IMR-90 (cell line): ENCODE measurements around the gene HBD. TPM values are rescaled to one million over a fixed set of nuclear protein-coding genes. Genes with fewer than 3 reads are reported as not detected.
A peak's percentile ranks its signal among the peaks of the same experiment; 100 is the strongest.

Experiments
- ATAC-seq: fragments of 200-7000 bp; cut with Tn5 transposase; 2 replicates; pipeline ENCODE4 v1.9.1; 2020; ENCODE audit warnings: low read depth, mild to moderate bottlenecking, moderate library complexity
- BruUV-seq: library from RNA; stranded (reverse); fragments of 400-500 nt; replicated peaks from 2 replicates; lab custom pipeline; 2021; lab: Mats Ljungman, UMichigan
- CTCF ChIA-PET: fragments of 300-600 bp; formaldehyde crosslinking; extraction: SDS; loops from one replicate; lab custom pipeline; 2021; ENCODE audit warnings: antibody characterized with exemption; lab: Yijun Ruan, JAX
- POLR2A ChIA-PET: fragments of 300-600 bp; sonication (Branson Sonifier 250); formaldehyde crosslinking; loops from one replicate; lab custom pipeline; 2022; ENCODE audit warnings: antibody characterized with exemption; ENCODE audit not compliant: unreplicated experiment; lab: Charles Lee
- DNase-seq: peaks from one replicate; pipeline ENCODE4 v3.0.0; 2013
- H2AFZ ChIP-seq: replicated peaks from 2 replicates; pipeline ENCODE3; 2013; ENCODE audit warnings: low read length, mild to moderate bottlenecking; ENCODE audit not compliant: poor library complexity
- H2AK5ac ChIP-seq: 2 replicates; pipeline ENCODE4 v1.6.1; 2013; ENCODE audit warnings: low read depth, low read length, inconsistent platforms
- H2AK9ac ChIP-seq: replicated peaks from 2 replicates; pipeline ENCODE3; 2013; ENCODE audit warnings: mild to moderate bottlenecking, low read depth, low read length, moderate library complexity; ENCODE audit not compliant: poor library complexity
- H2BK120ac ChIP-seq: 2 replicates; pipeline ENCODE4 v1.6.1; 2013; ENCODE audit warnings: low read depth, low read length, inconsistent platforms
- H2BK15ac ChIP-seq: 3 replicates; pipeline ENCODE4 v1.6.1; 2013; ENCODE audit warnings: low read depth, low read length, inconsistent platforms
- H2BK20ac ChIP-seq: 2 replicates; pipeline ENCODE4 v1.6.1; 2013; ENCODE audit warnings: low read depth, mild to moderate bottlenecking, inconsistent platforms, low read length, moderate library complexity
- H2BK5ac ChIP-seq: 2 replicates; pipeline ENCODE4 v1.6.1; 2013; ENCODE audit warnings: mild to moderate bottlenecking, low read depth, low read length, inconsistent platforms; ENCODE audit not compliant: poor library complexity, severe bottlenecking
- H3K14ac ChIP-seq: replicated peaks from 2 replicates; pipeline ENCODE4 v1.6.1; 2013; ENCODE audit warnings: low read depth, low read length, inconsistent platforms
- H3K18ac ChIP-seq: 2 replicates; pipeline ENCODE4 v1.6.1; 2013; ENCODE audit warnings: low read depth, low read length, control low read depth
- H3K23ac ChIP-seq: 2 replicates; pipeline ENCODE4 v1.6.1; 2013; ENCODE audit warnings: low read depth, low read length, inconsistent platforms
- H3K27ac ChIP-seq: 2 replicates; pipeline ENCODE4 v1.5.1; 2013; ENCODE audit warnings: mild to moderate bottlenecking, control low read depth, low read length; ENCODE audit not compliant: insufficient read depth
- H3K27me3 ChIP-seq: 2 replicates; pipeline ENCODE4 v1.6.1; 2013; ENCODE audit warnings: low read length; ENCODE audit not compliant: control insufficient read depth, insufficient read depth
- H3K36me3 ChIP-seq: 2 replicates; pipeline ENCODE4 v1.6.1; 2013; ENCODE audit warnings: low read length, mixed read lengths; ENCODE audit not compliant: control insufficient read depth, insufficient read depth
- H3K4ac ChIP-seq: 2 replicates; pipeline ENCODE4 v1.6.1; 2013; ENCODE audit warnings: low read depth, low read length, inconsistent platforms
- H3K4me1 ChIP-seq: 2 replicates; pipeline ENCODE4 v1.6.1; 2013; ENCODE audit warnings: low read length, mixed read lengths; ENCODE audit not compliant: control insufficient read depth, insufficient read depth
- H3K4me2 ChIP-seq: 2 replicates; pipeline ENCODE4 v1.6.1; 2013; ENCODE audit warnings: low read depth, mild to moderate bottlenecking, control low read depth, low read length, moderate library complexity
- H3K4me3 ChIP-seq: 2 replicates; pipeline ENCODE4 v1.5.1; 2013; ENCODE audit warnings: low read depth, mild to moderate bottlenecking, control low read depth, low read length, moderate library complexity; ENCODE audit not compliant: insufficient read depth
- H3K56ac ChIP-seq: 2 replicates; pipeline ENCODE4 v1.6.1; 2013; ENCODE audit warnings: low read length, inconsistent platforms; ENCODE audit not compliant: insufficient read depth; ENCODE audit errors: extremely low read depth
- H3K79me1 ChIP-seq, 2 experiments: 2 replicates each; pipeline ENCODE4 v1.6.1; 2013; ENCODE audit warnings: low read length in 2 of 2, inconsistent platforms in 1 of 2, low read depth in 1 of 2
- H3K9ac ChIP-seq: 2 replicates; pipeline ENCODE4 v1.6.1; 2013; ENCODE audit warnings: low read depth, low read length, control low read depth
- H3K9me1 ChIP-seq: 2 replicates; pipeline ENCODE4 v1.6.1; 2013; ENCODE audit warnings: low read length, inconsistent platforms; ENCODE audit not compliant: insufficient read depth
- H3K9me3 ChIP-seq: 2 replicates; pipeline ENCODE4 v1.6.1; 2013; ENCODE audit warnings: low read length; ENCODE audit not compliant: control insufficient read depth, insufficient read depth
- H4K20me1 ChIP-seq: 2 replicates; pipeline ENCODE4 v1.6.1; 2013; ENCODE audit warnings: low read length, inconsistent platforms; ENCODE audit not compliant: insufficient read depth
- H4K5ac ChIP-seq: 2 replicates; pipeline ENCODE4 v1.6.1; 2013; ENCODE audit warnings: mild to moderate bottlenecking, low read depth, low read length, control low read depth
- H4K8ac ChIP-seq, 2 experiments: 2 replicates each; pipeline ENCODE4 v1.6.1; 2013; ENCODE audit warnings: low read depth in 2 of 2, low read length in 2 of 2, control low read depth in 1 of 2, inconsistent platforms in 1 of 2
- H4K91ac ChIP-seq: 2 replicates; pipeline ENCODE4 v1.6.1; 2013; ENCODE audit warnings: low read depth, low read length, inconsistent platforms; ENCODE audit not compliant: insufficient read depth
- CEBPB ChIP-seq: IDR thresholded peaks from 2 replicates; pipeline ENCODE4 v1.6.1; 2012; ENCODE audit warnings: low read depth, low read length, improper control_type of control experiment
- ELK1 ChIP-seq: fragments of 150-350 bp; IDR thresholded peaks from 2 replicates; pipeline ENCODE4 v1.6.1; 2016; ENCODE audit warnings: low read depth, mild to moderate bottlenecking, low read length, moderate library complexity, borderline replicate concordance
- POLR2A ChIP-seq: IDR thresholded peaks from 2 replicates; pipeline ENCODE4 v1.6.1; 2012; ENCODE audit warnings: mild to moderate bottlenecking, low read depth, low read length
- RAD21 ChIP-seq: IDR thresholded peaks from 2 replicates; pipeline ENCODE4 v1.6.1; 2012; ENCODE audit warnings: low read length, improper control_type of control experiment
- RCOR1 ChIP-seq: IDR thresholded peaks from 2 replicates; pipeline ENCODE4 v1.6.1; 2012; ENCODE audit warnings: mild to moderate bottlenecking, low read length, improper control_type of control experiment; ENCODE audit not compliant: insufficient replicate concordance
- RFX5 ChIP-seq: IDR thresholded peaks from 2 replicates; pipeline ENCODE4 v1.8.0; 2012; ENCODE audit warnings: low read depth, mild to moderate bottlenecking, low read length, moderate library complexity
- WGBS, 2 experiments: methylation state at CpG; one replicate each; pipeline versions ENCODE4 v1.1.5 to v1.1.7; 2013; ENCODE audit warnings: missing lambda C conversion rate in 2 of 2; ENCODE audit not compliant: insufficient read length in 1 of 2; ENCODE audit errors: extremely low coverage in 2 of 2; 5-methylcytosine and 5-hydroxymethylcytosine counted together
- dilution Hi-C: fragments of 300-500 bp; cut with HindIII; formaldehyde crosslinking; loops from one replicate; pipeline ENCODE4 v1.14.3; 2018; ENCODE audit warnings: low sequenced_read_pairs; ENCODE audit not compliant: unreplicated experiment
- in situ Hi-C: fragments of 300-500 bp; cut with MboI; formaldehyde crosslinking; loops from 3 replicates; pipeline ENCODE4 v1.14.3; 2019; ENCODE audit warnings: low sequenced_read_pairs, inconsistent platforms, mixed read lengths
- intact Hi-C: fragments of 100-400 bp; cut with micrococcal nuclease; formaldehyde crosslinking; loops from 2 replicates; pipeline ENCODE4 v1.10.0; 2022
- polyA plus RNA-seq, 3 experiments: library from polyadenylated mRNA; depleted of rRNA; stranded (reverse); fragments of >200 nt; gene quantifications; 2 replicates each; pipeline ENCODE4 v1.2.3, GENCODE V29; 2012; ENCODE audit warnings: low replicate concordance in 1 of 3
- total RNA-seq: library from RNA; depleted of rRNA; stranded (reverse); fragments of >200 nt; gene quantifications from 2 replicates; pipeline ENCODE4 v1.2.3, GENCODE V29; 2012
- TF ChIP-seq, protein P1 (sequence below): conservative IDR thresholded peaks from 2 replicates; pipeline ENCODE4 v1.5.1; 2012; ENCODE audit warnings: mild to moderate bottlenecking, low read depth, low read length, improper control_type of control experiment

HBD gene
- total and polyA plus RNA-seq, 2 of the 4 experiments (the other 2 are of a cell fraction): 6.3 to 12.0 TPM

GRCh38 chr11:5245155-5245554 lies 10.9 kb upstream of the HBD start:
- TF ChIP-seq, protein P1, sequence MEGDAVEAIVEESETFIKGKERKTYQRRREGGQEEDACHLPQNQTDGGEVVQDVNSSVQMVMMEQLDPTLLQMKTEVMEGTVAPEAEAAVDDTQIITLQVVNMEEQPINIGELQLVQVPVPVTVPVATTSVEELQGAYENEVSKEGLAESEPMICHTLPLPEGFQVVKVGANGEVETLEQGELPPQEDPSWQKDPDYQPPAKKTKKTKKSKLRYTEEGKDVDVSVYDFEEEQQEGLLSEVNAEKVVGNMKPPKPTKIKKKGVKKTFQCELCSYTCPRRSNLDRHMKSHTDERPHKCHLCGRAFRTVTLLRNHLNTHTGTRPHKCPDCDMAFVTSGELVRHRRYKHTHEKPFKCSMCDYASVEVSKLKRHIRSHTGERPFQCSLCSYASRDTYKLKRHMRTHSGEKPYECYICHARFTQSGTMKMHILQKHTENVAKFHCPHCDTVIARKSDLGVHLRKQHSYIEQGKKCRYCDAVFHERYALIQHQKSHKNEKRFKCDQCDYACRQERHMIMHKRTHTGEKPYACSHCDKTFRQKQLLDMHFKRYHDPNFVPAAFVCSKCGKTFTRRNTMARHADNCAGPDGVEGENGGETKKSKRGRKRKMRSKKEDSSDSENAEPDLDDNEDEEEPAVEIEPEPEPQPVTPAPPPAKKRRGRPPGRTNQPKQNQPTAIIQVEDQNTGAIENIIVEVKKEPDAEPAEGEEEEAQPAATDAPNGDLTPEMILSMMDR: no peak
- no peak for TF ChIP-seq RCOR1
- no peak for TF ChIP-seq POLR2A
- TF ChIP-seq RFX5: no peak
- TF ChIP-seq CEBPB: no peak
- no peak for TF ChIP-seq RAD21
- no peak for TF ChIP-seq ELK1
- no peaks in the 10 kb centered on the region for H3K27me3 ChIP-seq
- no peaks in the 10 kb centered on the region for H4K20me1 ChIP-seq
- no peaks in the 10 kb centered on the region for H3K9me3 ChIP-seq
- H2BK20ac ChIP-seq: no peak overlapping the region
- H3K27ac ChIP-seq: no peak overlapping the region
- in situ Hi-C loops: no loop called here
- no peak overlapping the region for H3K23ac ChIP-seq
- no peak overlapping the region for H4K91ac ChIP-seq
- no peak for ATAC-seq
- H2BK15ac ChIP-seq: peak overlapping the region; percentile 20; the same call in 1 of the 3 replicates
- no peak overlapping the region for H3K4me2 ChIP-seq
- H3K9ac ChIP-seq: no peak overlapping the region
- H3K4ac ChIP-seq: no peak overlapping the region
- no peak overlapping the region for H2BK5ac ChIP-seq
- H2BK120ac ChIP-seq: 0 out of 2 replicates have a peak overlapping the region, but pooled peaks have one; percentile 19
- ChIA-PET CTCF (no interaction called here), POLR2A (no interaction called here)
- no peak overlapping the region for H2AK5ac ChIP-seq
- no peak overlapping the region for H2AFZ ChIP-seq
- peaks cover 2% of the 10 kb centered on the region; the same call in 1 of the 2 replicates for H3K4me1 ChIP-seq
- H4K8ac ChIP-seq: no peak overlapping the region
- H3K9me1 ChIP-seq: peaks cover 7% of the 10 kb centered on the region; the same call in 1 of the 2 replicates
- no peaks in the 10 kb centered on the region for H3K36me3 ChIP-seq
- intact Hi-C loops: no loop called here
- H3K4me3 ChIP-seq: no peak overlapping the region
- no TSS peak for BruUV-seq
- no peak overlapping the region for H3K56ac ChIP-seq
- dilution Hi-C loops: no loop called here
- no peak overlapping the region for H2AK9ac ChIP-seq
- H4K5ac ChIP-seq: no peak overlapping the region
- H3K14ac ChIP-seq: no peak overlapping the region
- H3K79me1 ChIP-seq: no peaks in the 10 kb centered on the region
- WGBS, 2 experiments: no CpG with 5 or more reads among the region's 2 CpGs
- DNase-seq: no peak
- no peak overlapping the region for H3K18ac ChIP-seq
